NCI-H460 (cell line): Measurements from ENCODE around the gene SMIM45.
"Not testable (repeated sequence)": the region's sequence is repeated elsewhere in the genome, so short reads cannot be mapped to it uniquely, and the experiment has no call there.

ENCODE experiments used
- DNase-seq: peaks from one replicate; pipeline ENCODE4 v3.0.0-alpha.2; 2016; ENCODE audit warnings: low read depth; ENCODE audit errors: extremely low read depth

SMIM45 gene

GRCh38 chr22:41933411-41934177 lies 18.4 kb upstream of the SMIM45 start:
- DNase-seq = no peak

- no peak for DNase-seq
Measured at GRCh38 chr22:41934284-41935014, 17.5 kb upstream of the SMIM45 start.

GRCh38 chr22:41935015-41935351 lies 17.0 kb upstream of the SMIM45 start:
- DNase-seq = no peak

GRCh38 chr22:41935509-41935908 lies 16.4 kb upstream of the SMIM45 start:
- no peak for DNase-seq

GRCh38 chr22:41936894-41937169 lies 15.1 kb upstream of the SMIM45 start:
- DNase-seq = no peak

- DNase-seq = no peak
Measured at GRCh38 chr22:41939981-41940831, 11.7 kb upstream of the SMIM45 start.

GRCh38 chr22:41940832-41941765 lies 10.9 kb upstream of the SMIM45 start:
- DNase-seq = peak; percentile 70

- no peak for DNase-seq
Measured at GRCh38 chr22:41943661-41944209, 8.2 kb upstream of the SMIM45 start.

GRCh38 chr22:41946629-41947423 lies 5.1 kb upstream of the SMIM45 start, which contains the start of gene CENPM:
TSS of gene CENPM (minus strand) at chr22:41947152. CDS start at chr22:41947076, 76 bp downstream.
- peak; percentile 91 for DNase-seq

- no peak for DNase-seq
Measured at GRCh38 chr22:41947424-41948080, 4.4 kb upstream of the SMIM45 start.

GRCh38 chr22:41948142-41948541 lies 3.8 kb upstream of the SMIM45 start:
- DNase-seq = no peak

- DNase-seq = not testable (repeated sequence)
Measured at GRCh38 chr22:41948928-41949296, 3.0 kb upstream of the SMIM45 start.

- no peak for DNase-seq
Measured at GRCh38 chr22:41949297-41949965, 2.5 kb upstream of the SMIM45 start.

GRCh38 chr22:41952713-41953112 lies 763 bp downstream of the SMIM45 start:
- no peak for DNase-seq

- no peak for DNase-seq
Measured at GRCh38 chr22:41957941-41958556, 6.1 kb downstream of the SMIM45 start.

GRCh38 chr22:41963453-41964111 lies 11.6 kb downstream of the SMIM45 start:
- no peak for DNase-seq

- no peak for DNase-seq
Measured at GRCh38 chr22:41964112-41964491, 12.2 kb downstream of the SMIM45 start.
